Prostate gland (tissue), 2 donors: ENCODE results near the gene CDKL4. TPM values are rescaled to one million over a fixed set of nuclear protein-coding genes. Genes with fewer than 3 reads are reported as not detected.

Experiments
- DNase-seq: peaks from one replicate; pipeline ENCODE4 v3.0.0-alpha.2; 2019; ENCODE audit warnings: low spot score
- H3K27ac ChIP-seq, 2 donors: fragments of 200-600 bp; sonication (generic); 2 replicates each; pipeline ENCODE4 v1.5.1; 2017 to 2019
- H3K27me3 ChIP-seq: fragments of 200-600 bp; sonication (generic); replicated peaks from 2 replicates; pipeline ENCODE4 v1.5.1; 2019; ENCODE audit not compliant: insufficient read depth
- H3K36me3 ChIP-seq, 2 donors: fragments of 200-600 bp; sonication (generic); 1 replicate in 1 of 2; 2 replicates in 1 of 2; pipeline versions ENCODE4 v1.5.1 to v1.8.1; 2017 to 2019
- H3K4me1 ChIP-seq: fragments of 200-600 bp; sonication (generic); replicated peaks from 2 replicates; pipeline ENCODE4 v1.5.1; 2019
- H3K4me3 ChIP-seq, 2 donors: fragments of 200-600 bp; sonication (generic); 2 replicates each; pipeline ENCODE4 v1.5.1; 2017 to 2019
- H3K9me3 ChIP-seq: fragments of 200-600 bp; sonication (generic); 2 replicates; pipeline ENCODE4 v1.5.1; 2017
- POLR2A ChIP-seq: fragments of 450-650 bp; IDR thresholded peaks from one replicate; pipeline ENCODE4 v1.6.1; 2016; ENCODE audit warnings: antibody characterized with exemption, mild to moderate bottlenecking
- POLR2AphosphoS5 ChIP-seq: sonication (generic); formaldehyde crosslinking; IDR thresholded peaks from one replicate; pipeline ENCODE4 v1.6.1; 2017; ENCODE audit warnings: antibody characterized with exemption
- whole genome bisulfite sequencing: methylation state at CpG from one replicate; pipeline ENCODE4 v1.1.5; 2018; 5-methylcytosine and 5-hydroxymethylcytosine counted together
- intact Hi-C: fragments of 100-400 bp; cut with DNase I; formaldehyde crosslinking; loops from one replicate; pipeline ENCODE4 v1.14.2; 2022
- total RNA-seq, 2 donors: library from RNA; depleted of rRNA; stranded (reverse); fragments of >200 nt; gene quantifications; one replicate each; pipeline ENCODE4 v1.1.0, GENCODE V29; 2016
- TF ChIP-seq, protein P1 (sequence below), 4 experiments: fragments of 200-600 bp in 2 of 4; fragments of 450-650 bp in 2 of 4; sonication (generic) in 2 of 4; IDR thresholded peaks; 1 replicate in 3 of 4; 2 replicates in 1 of 4; pipeline ENCODE4 v1.5.1; 2016 to 2019; ENCODE audit warnings: antibody characterized with exemption in 4 of 4, mild to moderate bottlenecking in 2 of 4, moderate library complexity in 2 of 4

CDKL4 gene
- total RNA-seq, 2 donors from 2014 or later, result not detected

DNA sequence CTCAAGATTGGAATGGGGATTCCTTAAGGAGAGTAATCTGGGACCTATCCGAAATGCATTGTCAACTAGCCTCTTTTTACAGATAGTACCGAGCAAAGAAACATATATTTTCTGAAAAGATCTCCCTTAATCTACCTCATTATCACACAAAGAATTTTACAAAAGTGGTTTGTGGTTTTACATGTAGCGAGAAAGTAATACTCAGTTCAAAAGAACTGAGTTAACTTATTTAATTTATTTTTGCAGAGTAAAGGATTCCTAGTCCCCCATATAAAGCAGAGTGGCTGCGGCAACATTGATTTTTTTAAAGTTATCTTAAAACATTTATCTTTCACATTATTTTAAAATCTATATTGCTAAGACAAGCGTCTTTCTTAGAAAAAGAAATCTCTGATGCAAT lies 107.0 kb downstream of the CDKL4 start:
- Histone ChIP-seq H3K4me3 (no peak overlapping the region), H3K36me3 (no peaks in the 10 kb centered on the region), H3K9me3 (no peaks in the 10 kb centered on the region), H3K27me3 (no peaks in the 10 kb centered on the region), H3K4me1 (no peaks in the 10 kb centered on the region), H3K27ac (no peak overlapping the region)
- intact Hi-C loops, result no loop called here
- TF ChIP-seq POLR2A, result no peak
- no peak for TF ChIP-seq POLR2AphosphoS5
- TF ChIP-seq, protein P1, sequence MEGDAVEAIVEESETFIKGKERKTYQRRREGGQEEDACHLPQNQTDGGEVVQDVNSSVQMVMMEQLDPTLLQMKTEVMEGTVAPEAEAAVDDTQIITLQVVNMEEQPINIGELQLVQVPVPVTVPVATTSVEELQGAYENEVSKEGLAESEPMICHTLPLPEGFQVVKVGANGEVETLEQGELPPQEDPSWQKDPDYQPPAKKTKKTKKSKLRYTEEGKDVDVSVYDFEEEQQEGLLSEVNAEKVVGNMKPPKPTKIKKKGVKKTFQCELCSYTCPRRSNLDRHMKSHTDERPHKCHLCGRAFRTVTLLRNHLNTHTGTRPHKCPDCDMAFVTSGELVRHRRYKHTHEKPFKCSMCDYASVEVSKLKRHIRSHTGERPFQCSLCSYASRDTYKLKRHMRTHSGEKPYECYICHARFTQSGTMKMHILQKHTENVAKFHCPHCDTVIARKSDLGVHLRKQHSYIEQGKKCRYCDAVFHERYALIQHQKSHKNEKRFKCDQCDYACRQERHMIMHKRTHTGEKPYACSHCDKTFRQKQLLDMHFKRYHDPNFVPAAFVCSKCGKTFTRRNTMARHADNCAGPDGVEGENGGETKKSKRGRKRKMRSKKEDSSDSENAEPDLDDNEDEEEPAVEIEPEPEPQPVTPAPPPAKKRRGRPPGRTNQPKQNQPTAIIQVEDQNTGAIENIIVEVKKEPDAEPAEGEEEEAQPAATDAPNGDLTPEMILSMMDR (IDR thresholded peaks at IDR 0.05), result no peak
- WGBS, result 87% methylated on average over 5 of the region's 5 CpGs
- DNase-seq, result no peak

DNA sequence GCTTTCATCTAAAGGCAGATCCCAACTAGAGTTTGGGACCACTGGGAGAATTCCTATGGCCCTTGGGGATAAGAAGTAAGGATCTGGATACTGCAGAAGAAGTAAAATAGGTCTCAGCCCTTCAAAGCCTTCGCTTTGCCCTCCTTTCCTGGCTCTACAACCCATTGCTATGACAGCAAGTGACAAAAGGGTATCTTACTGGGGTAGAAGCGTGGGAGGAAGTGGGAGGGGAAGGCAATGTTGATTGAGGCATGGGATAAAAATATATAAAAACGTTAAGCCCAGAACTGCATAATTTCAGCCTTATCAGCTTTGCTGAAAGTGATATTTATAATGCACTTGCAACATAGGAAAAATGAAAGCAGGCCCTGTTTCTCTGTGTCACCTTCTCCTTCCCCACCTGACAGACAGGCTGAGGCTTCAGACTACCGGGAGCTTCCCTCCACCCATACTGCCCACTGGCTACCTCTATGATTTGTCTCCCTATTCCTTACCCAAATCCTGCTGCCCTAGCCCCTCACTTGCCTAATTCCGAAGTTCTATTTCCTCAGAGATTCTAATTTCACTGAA lies 108.0 kb downstream of the CDKL4 start:
- no peak overlapping the region for H3K27ac ChIP-seq
- H3K4me3 ChIP-seq, result no peak overlapping the region
- DNase-seq, result no peak
- WGBS, result 81% methylated on average over 5 of the region's 5 CpGs
- no peaks in the 10 kb centered on the region for H3K36me3 ChIP-seq
- intact Hi-C loops, result no loop called here
- H3K9me3 ChIP-seq, result no peaks in the 10 kb centered on the region
- TF ChIP-seq, protein P1 (IDR thresholded peaks at IDR 0.05), result no peak
- no peak for TF ChIP-seq POLR2A
- no peak for TF ChIP-seq POLR2AphosphoS5
- no peaks in the 10 kb centered on the region for H3K27me3 ChIP-seq
- H3K4me1 ChIP-seq, result no peaks in the 10 kb centered on the region

DNA sequence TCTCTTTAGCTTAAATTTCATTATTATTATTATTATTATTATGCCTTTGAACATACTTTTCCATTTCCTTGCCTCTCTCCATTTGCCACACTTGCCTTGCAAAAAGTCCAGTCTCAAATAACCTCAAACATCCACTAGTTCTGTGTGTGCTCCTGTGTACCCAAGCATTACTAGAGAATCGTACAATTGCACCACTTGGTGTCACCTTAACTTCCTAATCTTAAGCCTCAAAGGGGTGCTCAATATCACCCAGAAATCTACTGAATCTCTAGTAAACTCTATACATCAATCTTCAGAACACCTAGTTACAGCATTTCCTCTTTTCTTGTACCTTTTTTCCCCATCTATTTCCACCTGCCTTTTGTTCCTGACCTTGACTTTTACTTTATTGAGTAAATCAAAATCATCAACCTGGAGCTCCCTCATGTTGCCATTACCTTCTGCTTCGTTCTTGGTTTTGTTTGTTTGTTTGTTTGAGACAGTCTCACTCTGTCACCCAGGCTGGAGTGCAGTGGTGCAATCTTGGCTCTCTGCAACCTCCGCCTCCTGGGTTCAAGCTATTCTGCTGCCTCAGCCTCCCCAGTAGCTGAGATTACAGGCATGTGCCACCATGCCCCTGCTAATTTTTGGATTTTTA lies 110.4 kb downstream of the CDKL4 start:
- intact Hi-C loops, result no loop called here
- no peak for DNase-seq
- H3K27me3 ChIP-seq, result no peaks in the 10 kb centered on the region
- no peak for TF ChIP-seq POLR2AphosphoS5
- TF ChIP-seq, protein P1 (IDR thresholded peaks at IDR 0.05), result no peak
- TF ChIP-seq POLR2A, result no peak
- no peaks in the 10 kb centered on the region for H3K4me1 ChIP-seq
- H3K36me3 ChIP-seq, result no peaks in the 10 kb centered on the region
- no peak overlapping the region for H3K27ac ChIP-seq
- 78% methylated on average over 3 of the region's 3 CpGs for WGBS
- H3K4me3 ChIP-seq, result no peak overlapping the region
- no peaks in the 10 kb centered on the region for H3K9me3 ChIP-seq

DNA sequence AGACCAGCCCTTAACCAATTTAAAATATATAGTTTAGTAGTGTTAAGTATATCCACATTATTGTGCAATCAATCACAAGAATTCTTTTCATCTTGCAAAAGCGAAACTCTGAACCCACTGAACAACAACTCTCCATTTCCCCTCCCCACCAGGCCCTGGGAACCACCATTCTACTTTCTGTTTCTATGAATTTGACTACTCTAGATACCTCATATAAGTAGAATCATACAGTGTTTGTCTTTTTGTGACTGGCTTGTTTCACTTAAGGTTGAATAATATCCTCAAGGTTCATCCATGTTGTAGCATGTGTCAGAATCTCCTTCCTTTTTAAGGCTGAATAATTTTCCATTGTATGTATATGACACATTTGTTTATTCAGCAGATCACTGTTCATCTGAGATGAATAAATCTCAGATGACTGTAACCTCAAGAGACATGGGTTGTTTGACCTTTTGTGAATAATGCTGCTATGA lies 114.8 kb downstream of the CDKL4 start:
- DNase-seq, result no peak
- 74% methylated on average over 1 of the region's 1 CpG for WGBS
- no peak overlapping the region for H3K4me3 ChIP-seq
- TF ChIP-seq, protein P1 (IDR thresholded peaks at IDR 0.05), result no peak
- TF ChIP-seq POLR2A (no peak), POLR2AphosphoS5 (no peak)
- H3K9me3 ChIP-seq, result no peaks in the 10 kb centered on the region
- H3K27ac ChIP-seq, result no peak overlapping the region
- intact Hi-C loops, result no loop called here
- no peaks in the 10 kb centered on the region for H3K4me1 ChIP-seq
- H3K27me3 ChIP-seq, result no peaks in the 10 kb centered on the region
- H3K36me3 ChIP-seq, result no peaks in the 10 kb centered on the region

DNA sequence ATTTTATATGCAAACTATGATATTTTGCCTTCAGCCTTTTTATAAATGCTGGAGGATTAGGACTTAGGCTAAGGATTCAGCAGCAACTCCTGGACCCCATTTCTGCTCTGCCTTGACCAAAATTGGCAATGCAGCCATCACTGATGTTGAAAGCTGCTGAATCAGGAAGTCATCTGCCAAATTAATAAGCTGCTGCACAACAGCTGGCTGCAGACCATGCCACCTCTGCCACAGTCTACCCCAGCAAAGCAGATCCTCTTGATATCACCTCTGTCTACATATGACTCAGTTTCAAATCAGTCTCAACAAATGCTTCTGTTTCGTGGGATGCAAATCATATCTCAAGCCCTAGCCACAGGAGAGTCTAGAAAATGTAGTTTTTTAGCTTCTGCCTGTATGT lies 115.8 kb downstream of the CDKL4 start:
- Histone ChIP-seq H3K4me1 (no peaks in the 10 kb centered on the region), H3K4me3 (no peak overlapping the region), H3K27me3 (no peaks in the 10 kb centered on the region), H3K27ac (no peak overlapping the region), H3K9me3 (no peaks in the 10 kb centered on the region), H3K36me3 (no peaks in the 10 kb centered on the region)
- no peak for TF ChIP-seq POLR2A
- TF ChIP-seq POLR2AphosphoS5, result no peak
- TF ChIP-seq, protein P1 (IDR thresholded peaks at IDR 0.05), result no peak
- WGBS, result 85% methylated on average over 1 of the region's 1 CpG
- no peak for DNase-seq
- intact Hi-C loops, result no loop called here
